Stimulated activated CD8-positive, alpha-beta memory T cell treated with anti-CD3 and anti-CD28 coated beads, Interleukin-4, amount 100 ng/mL, for 1 hour (primary cell): Measurements from ENCODE around the gene MFAP5.
"Not testable (repeated sequence)": the region's sequence is repeated elsewhere in the genome, so short reads cannot be mapped to it uniquely, and the experiment has no call there.

Experiments used
- DNase-seq, 2 donors: peaks; one replicate each; pipeline ENCODE4 v3.0.0-alpha.2; 2020; ENCODE audit warnings: low read depth in 2 of 2, low spot score in 1 of 2

Gene MFAP5

GRCh38 chr12:8676651-8677050 lies 14.0 kb upstream of the MFAP5 start:
- DNase-seq: no peak

GRCh38 chr12:8675591-8676036 lies 13.0 kb upstream of the MFAP5 start:
- no peak for DNase-seq

GRCh38 chr12:8672381-8672780 lies 9.8 kb upstream of the MFAP5 start:
- DNase-seq: no peak

GRCh38 chr12:8668441-8668840 lies 5.8 kb upstream of the MFAP5 start:
- DNase-seq: no peak

GRCh38 chr12:8667270-8667669 lies 4.6 kb upstream of the MFAP5 start:
- DNase-seq: no peak

- DNase-seq: no peak
Measured at GRCh38 chr12:8665759-8666158, 3.1 kb upstream of the MFAP5 start.

GRCh38 chr12:8664228-8664913 lies 1.7 kb upstream of the MFAP5 start:
- DNase-seq: no peak

GRCh38 chr12:8661751-8662150 lies 875 bp downstream of the MFAP5 start:
- DNase-seq: no peak

GRCh38 chr12:8661016-8661415 lies 1.6 kb downstream of the MFAP5 start:
- DNase-seq: no peak

- DNase-seq: no peak
Measured at GRCh38 chr12:8658346-8658745, 4.3 kb downstream of the MFAP5 start.

GRCh38 chr12:8655421-8655820 lies 7.2 kb downstream of the MFAP5 start:
- no peak for DNase-seq

GRCh38 chr12:8648576-8649205 lies 13.9 kb downstream of the MFAP5 start:
- peak in 1 of 2 donors; percentile 19 for DNase-seq

- no peak for DNase-seq
Measured at GRCh38 chr12:8647968-8648367, 14.7 kb downstream of the MFAP5 start.

GRCh38 chr12:8644345-8645248 lies 18.0 kb downstream of the MFAP5 start:
- DNase-seq: peak in 1 of 2 donors; percentile 17

- no peak for DNase-seq
Measured at GRCh38 chr12:8642775-8643174, 19.9 kb downstream of the MFAP5 start.

GRCh38 chr12:8639936-8640335 lies 22.7 kb downstream of the MFAP5 start:
- DNase-seq: no peak

GRCh38 chr12:8638951-8639350 lies 23.7 kb downstream of the MFAP5 start:
- no peak for DNase-seq

- DNase-seq: no peak
Measured at GRCh38 chr12:8637666-8638065, 25.0 kb downstream of the MFAP5 start.

GRCh38 chr12:8637244-8637643 lies 25.4 kb downstream of the MFAP5 start:
- no peak for DNase-seq

GRCh38 chr12:8636581-8636980 lies 26.0 kb downstream of the MFAP5 start:
- DNase-seq: no peak

GRCh38 chr12:8636007-8636346 lies 26.6 kb downstream of the MFAP5 start:
- DNase-seq: not testable (repeated sequence)
